B cell (primary cell): ENCODE data around the gene CHST10. TPM values are rescaled to one million over a fixed set of nuclear protein-coding genes. Genes with fewer than 3 reads are reported as not detected.

Source experiments
- ATAC-seq: fragments of 200-7000 bp; cut with Tn5 transposase; one replicate; pipeline ENCODE4 v1.10.0; 2021; ENCODE audit warnings: low read depth, mild to moderate bottlenecking, moderate number of reproducible peaks, moderate library complexity
- CTCF ChIA-PET: fragments of 350-600 bp; sonication (Branson Sonifier 250); formaldehyde crosslinking; loops from one replicate; lab custom pipeline; 2021; ENCODE audit warnings: antibody characterized with exemption, inconsistent platforms; lab: Charles Lee
- POLR2A ChIA-PET: fragments of 350-600 bp; sonication (Branson Sonifier 250); formaldehyde crosslinking; loops from one replicate; lab custom pipeline; 2021; ENCODE audit warnings: antibody characterized with exemption; lab: Charles Lee
- DNase-seq: peaks from one replicate; pipeline ENCODE4 v3.0.0; 2013
- H2AFZ ChIP-seq: 2 replicates; pipeline ENCODE4 v1.6.1; 2012; ENCODE audit warnings: mild to moderate bottlenecking, low read depth, low read length; ENCODE audit not compliant: insufficient read depth, poor library complexity, severe bottlenecking
- H3K27ac ChIP-seq, 2 donors: 1 replicate in 1 of 2; 2 replicates in 1 of 2; pipeline ENCODE4 v1.5.1; 2012 to 2013; ENCODE audit warnings: low read length in 2 of 2, mild to moderate bottlenecking in 2 of 2, moderate library complexity in 1 of 2
- H3K27me3 ChIP-seq, 4 experiments: fragments of 200-600 bp in 1 of 4; sonication (generic) in 1 of 4; replicated peaks in 1 of 4; 1 replicate in 2 of 4; 2 replicates in 2 of 4; pipeline versions ENCODE4 v1.6.1 to v1.7.0; 2013 to 2016; ENCODE audit warnings: low read length in 3 of 4, mild to moderate bottlenecking in 2 of 4, mixed read lengths in 1 of 4, moderate library complexity in 1 of 4; ENCODE audit not compliant: insufficient read depth in 4 of 4, control insufficient read depth in 3 of 4; ENCODE audit errors: control extremely low read depth in 1 of 4
- H3K36me3 ChIP-seq, 2 experiments: replicated peaks in 1 of 2; 1 replicate in 1 of 2; 2 replicates in 1 of 2; pipeline versions ENCODE4 v1.6.1 to v1.7.1; 2013; ENCODE audit warnings: low read length in 1 of 2; ENCODE audit not compliant: insufficient read depth in 2 of 2, control insufficient read depth in 1 of 2; ENCODE audit errors: control extremely low read depth in 1 of 2, extremely low read depth in 1 of 2
- H3K4me1 ChIP-seq, 2 donors: fragments of 200-600 bp in 1 of 2; sonication (generic) in 1 of 2; 1 replicate in 1 of 2; 2 replicates in 1 of 2; pipeline versions ENCODE4 v1.5.1 to v1.6.1; 2013 to 2017; ENCODE audit warnings: low read length in 2 of 2; ENCODE audit not compliant: control insufficient read depth in 2 of 2, insufficient read depth in 2 of 2
- H3K4me2 ChIP-seq: replicated peaks from 2 replicates; pipeline ENCODE3; 2012; ENCODE audit warnings: mild to moderate bottlenecking, low read depth, low read length; ENCODE audit not compliant: poor library complexity, severe bottlenecking
- H3K4me3 ChIP-seq, 5 experiments: fragments of 200-600 bp in 1 of 5; sonication (generic) in 1 of 5; 1 replicate in 3 of 5; 2 replicates in 2 of 5; pipeline versions ENCODE4 v1.5.1 to v1.7.0; 2011 to 2016; ENCODE audit warnings: low read length in 4 of 5, mild to moderate bottlenecking in 4 of 5, low read depth in 2 of 5, control low read depth in 1 of 5, moderate library complexity in 1 of 5; ENCODE audit not compliant: insufficient read depth in 1 of 5; ENCODE audit errors: control extremely low read depth in 1 of 5, extremely low read depth in 1 of 5
- H3K79me2 ChIP-seq: fragments of 200-600 bp; sonication (generic); one replicate; pipeline ENCODE4 v1.6.0; 2016; ENCODE audit warnings: low read length; ENCODE audit not compliant: control insufficient read depth, insufficient read depth
- H3K9ac ChIP-seq: fragments of 200-600 bp; sonication (generic); 2 replicates; pipeline ENCODE4 v1.6.1; 2017; ENCODE audit warnings: mild to moderate bottlenecking, low read length, moderate library complexity
- H3K9me3 ChIP-seq, 3 donors: one replicate each; pipeline versions ENCODE4 v1.6.1 to v1.7.1; 2013; ENCODE audit warnings: low read length in 2 of 3; ENCODE audit not compliant: control insufficient read depth in 2 of 3, insufficient read depth in 1 of 3; ENCODE audit errors: control extremely low read depth in 1 of 3
- H4K20me1 ChIP-seq: 2 replicates; pipeline ENCODE4 v1.6.0; 2012; ENCODE audit warnings: mild to moderate bottlenecking, low read length; ENCODE audit not compliant: insufficient read depth, control insufficient read depth, poor library complexity, severe bottlenecking
- H3K27ac Mint-ChIP-seq: one replicate; pipeline ENCODE4 v1.8.0; 2021; ENCODE audit warnings: mixed read lengths
- H3K27me3 Mint-ChIP-seq: one replicate; pipeline ENCODE4 v1.8.0; 2021; ENCODE audit warnings: mixed read lengths
- H3K4me1 Mint-ChIP-seq: one replicate; pipeline ENCODE4 v1.8.0; 2021; ENCODE audit warnings: mixed read lengths
- H3K4me3 Mint-ChIP-seq: one replicate; pipeline ENCODE4 v1.8.0; 2021; ENCODE audit warnings: mixed read lengths
- H3K9me3 Mint-ChIP-seq: one replicate; pipeline ENCODE4 v1.8.0; 2022; ENCODE audit warnings: mixed read lengths; ENCODE audit not compliant: insufficient read depth
- EZH2 ChIP-seq: IDR thresholded peaks from 2 replicates; pipeline ENCODE4 v1.6.1; 2012; ENCODE audit warnings: borderline replicate concordance, low read depth, mild to moderate bottlenecking, moderate library complexity, low read length; ENCODE audit not compliant: insufficient read depth, poor library complexity, severe bottlenecking
- WGBS: methylation state at CpG from one replicate; pipeline ENCODE4 v1.1.5; 2013; ENCODE audit warnings: missing lambda C conversion rate; ENCODE audit not compliant: insufficient coverage; 5-methylcytosine and 5-hydroxymethylcytosine counted together
- intact Hi-C: fragments of 100-400 bp; cut with micrococcal nuclease; formaldehyde crosslinking; loops from one replicate; pipeline ENCODE4 v1.10.0; 2022
- polyA plus RNA-seq: library from polyadenylated mRNA; depleted of rRNA; stranded (reverse); fragments of >200 nt; gene quantifications from 2 replicates; pipeline ENCODE4 v1.2.3, GENCODE V29; 2012
- total RNA-seq, 2 donors: library from RNA; stranded (reverse); fragments of 120-200 nt in 1 of 2; gene quantifications; 1 replicate in 1 of 2; 2 replicates in 1 of 2; pipeline versions ENCODE4 v1.2.3 to v1.2.4, GENCODE V29; 2013 to 2022
- TF ChIP-seq, protein P1 (sequence below): fragments of 200-600 bp; IDR thresholded peaks from one replicate; pipeline ENCODE4 v1.8.0; 2022; ENCODE audit warnings: antibody characterized with exemption, mild to moderate bottlenecking

CHST10 gene
- total and polyA plus RNA-seq, 2 donors (not counting 1 experiment from before 2014, with no cell fraction given) = 5.2 to 9.9 TPM

- Mint-ChIP-seq H3K9me3 (peaks cover 2% of the 10 kb centered on the region), H3K4me1 (peaks cover 5% of the 10 kb centered on the region), H3K4me3 (no peak overlapping the region), H3K27me3 (peaks cover 12% of the 10 kb centered on the region), H3K27ac (no peak overlapping the region)
- Histone ChIP-seq H3K4me3 (no peak overlapping the region), H3K9me3 (peaks cover 0 to 5% (median 0%) of the 10 kb centered on the region in 3 donors), H4K20me1 (no peaks in the 10 kb centered on the region), H3K36me3 (no peaks in the 10 kb centered on the region), H2AFZ (no peak overlapping the region), H3K27me3 (peaks cover 0 to 3% (median 0%) of the 10 kb centered on the region in 4 experiments), H3K4me1 (no peaks in the 10 kb centered on the region), H3K79me2 (no peaks in the 10 kb centered on the region), H3K27ac (no peak overlapping the region), H3K9ac (no peak overlapping the region), H3K4me2 (no peak overlapping the region)
- ChIA-PET CTCF (interaction anchor here (0.6 to 2.5 kb wide), 6 partner anchors 23 to 733 kb away, joined by 3 to 8 read pairs (median 3); no protein-coding TSS in a partner anchor), POLR2A (no interaction called here)
- DNase-seq (peak; percentile 73), ATAC-seq (peak; percentile 81)
- TF ChIP-seq, protein P1, sequence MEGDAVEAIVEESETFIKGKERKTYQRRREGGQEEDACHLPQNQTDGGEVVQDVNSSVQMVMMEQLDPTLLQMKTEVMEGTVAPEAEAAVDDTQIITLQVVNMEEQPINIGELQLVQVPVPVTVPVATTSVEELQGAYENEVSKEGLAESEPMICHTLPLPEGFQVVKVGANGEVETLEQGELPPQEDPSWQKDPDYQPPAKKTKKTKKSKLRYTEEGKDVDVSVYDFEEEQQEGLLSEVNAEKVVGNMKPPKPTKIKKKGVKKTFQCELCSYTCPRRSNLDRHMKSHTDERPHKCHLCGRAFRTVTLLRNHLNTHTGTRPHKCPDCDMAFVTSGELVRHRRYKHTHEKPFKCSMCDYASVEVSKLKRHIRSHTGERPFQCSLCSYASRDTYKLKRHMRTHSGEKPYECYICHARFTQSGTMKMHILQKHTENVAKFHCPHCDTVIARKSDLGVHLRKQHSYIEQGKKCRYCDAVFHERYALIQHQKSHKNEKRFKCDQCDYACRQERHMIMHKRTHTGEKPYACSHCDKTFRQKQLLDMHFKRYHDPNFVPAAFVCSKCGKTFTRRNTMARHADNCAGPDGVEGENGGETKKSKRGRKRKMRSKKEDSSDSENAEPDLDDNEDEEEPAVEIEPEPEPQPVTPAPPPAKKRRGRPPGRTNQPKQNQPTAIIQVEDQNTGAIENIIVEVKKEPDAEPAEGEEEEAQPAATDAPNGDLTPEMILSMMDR = peak; percentile 80
- TF ChIP-seq EZH2 = no peak
- WGBS = 32% methylated on average over 4 of the region's 11 CpGs
- intact Hi-C loops = loop anchor here (1.0 kb wide), 1 partner anchor 164 kb away; no protein-coding TSS in a partner anchor
Observed at GRCh38 chr2:100427627-100428258, 10.3 kb upstream of the CHST10 start.

DNA sequence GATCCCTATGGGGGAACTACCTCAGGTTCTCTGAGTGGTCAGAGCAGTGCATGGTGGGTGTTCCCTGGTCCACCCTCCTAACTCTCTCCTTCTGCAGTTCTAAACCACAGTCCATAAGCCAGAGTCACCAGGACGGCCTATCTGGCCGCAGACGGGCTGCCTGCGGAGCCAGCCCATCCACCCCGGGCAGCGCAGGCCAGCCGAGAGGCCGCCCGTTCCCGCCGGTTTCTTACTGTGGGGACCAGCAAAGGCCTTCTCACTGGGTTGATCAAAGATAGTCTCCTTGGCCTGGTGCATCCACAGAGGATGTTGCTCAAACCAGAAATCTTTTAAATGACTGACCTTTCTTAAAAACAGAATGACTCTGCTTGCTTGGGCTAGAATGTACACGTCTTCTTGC, 9.6 kb upstream of the CHST10 start:
- Mint-ChIP-seq H3K27me3 (peaks cover 9% of the 10 kb centered on the region), H3K9me3 (peaks cover 2% of the 10 kb centered on the region), H3K4me1 (peaks cover 5% of the 10 kb centered on the region), H3K27ac (no peak overlapping the region), H3K4me3 (no peak overlapping the region)
- no peak overlapping the region for H3K27ac ChIP-seq
- no peak overlapping the region for H3K4me3 ChIP-seq
- no peak overlapping the region for H3K4me2 ChIP-seq
- WGBS = 96% methylated on average over 11 of the region's 12 CpGs
- ATAC-seq (no peak), DNase-seq (no peak)
- H3K4me1 ChIP-seq = no peaks in the 10 kb centered on the region
- no peaks in the 10 kb centered on the region for H3K36me3 ChIP-seq
- CTCF ChIA-PET = interaction anchor here (0.6 to 1.3 kb wide), 3 partner anchors 23 to 166 kb away, joined by 3 read pairs; no protein-coding TSS in a partner anchor
- TF ChIP-seq, protein P1 = no peak
- no peak overlapping the region for H3K9ac ChIP-seq
- no peak overlapping the region for H2AFZ ChIP-seq
- POLR2A ChIA-PET = no interaction called here
- peaks cover 0 to 3% (median 0%) of the 10 kb centered on the region in 4 experiments for H3K27me3 ChIP-seq
- H4K20me1 ChIP-seq = no peaks in the 10 kb centered on the region
- H3K79me2 ChIP-seq = no peaks in the 10 kb centered on the region
- intact Hi-C loops = loop anchor here (1.0 kb wide), 1 partner anchor 164 kb away; no protein-coding TSS in a partner anchor
- peaks cover 0 to 5% (median 0%) of the 10 kb centered on the region in 3 donors for H3K9me3 ChIP-seq
